Tibial nerve (tissue), 4 donors: ENCODE results near the gene ELAPOR1.

Experiments
- EP300 ChIP-seq, 2 donors: sonication (generic); formaldehyde crosslinking; IDR thresholded peaks; one replicate each; pipeline ENCODE4 v1.6.1; 2017; ENCODE audit warnings: antibody characterized with exemption in 2 of 2, mild to moderate bottlenecking in 1 of 2
- POLR2A ChIP-seq, 2 donors: fragments of 450-650 bp; IDR thresholded peaks; one replicate each; pipeline ENCODE4 v1.6.1; 2017; ENCODE audit warnings: antibody characterized with exemption in 2 of 2, mild to moderate bottlenecking in 2 of 2, moderate library complexity in 2 of 2
- TF ChIP-seq, protein P1 (sequence below), 5 experiments: fragments of 200-600 bp in 3 of 5; fragments of 450-650 bp in 2 of 5; sonication (generic) in 3 of 5; IDR thresholded peaks; one replicate each; pipeline ENCODE4 v1.5.1; 2016 to 2019; ENCODE audit warnings: antibody characterized with exemption in 5 of 5, mild to moderate bottlenecking in 3 of 5, moderate library complexity in 2 of 5

DNA sequence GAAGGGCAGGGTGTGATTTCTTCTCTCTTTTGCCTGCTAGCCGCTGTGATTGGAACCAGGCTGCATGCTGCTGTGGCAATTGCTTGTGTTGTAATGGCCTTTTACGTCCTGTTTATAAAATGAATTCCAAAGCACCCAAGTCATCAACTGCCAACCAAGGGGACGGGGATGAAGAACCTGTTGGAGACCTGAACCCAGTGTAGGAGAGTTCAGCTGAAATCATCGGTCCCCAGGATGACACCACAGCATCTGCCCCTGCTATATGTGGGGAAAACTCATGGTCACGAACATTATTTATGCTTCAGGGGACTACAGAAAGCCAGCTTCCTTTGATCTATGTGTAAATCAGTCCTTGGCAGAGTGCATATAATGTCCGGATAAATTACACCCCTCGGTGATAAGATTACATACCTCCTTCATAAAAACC lies 19.5 kb upstream of the ELAPOR1 start:
- TF ChIP-seq, protein P1, sequence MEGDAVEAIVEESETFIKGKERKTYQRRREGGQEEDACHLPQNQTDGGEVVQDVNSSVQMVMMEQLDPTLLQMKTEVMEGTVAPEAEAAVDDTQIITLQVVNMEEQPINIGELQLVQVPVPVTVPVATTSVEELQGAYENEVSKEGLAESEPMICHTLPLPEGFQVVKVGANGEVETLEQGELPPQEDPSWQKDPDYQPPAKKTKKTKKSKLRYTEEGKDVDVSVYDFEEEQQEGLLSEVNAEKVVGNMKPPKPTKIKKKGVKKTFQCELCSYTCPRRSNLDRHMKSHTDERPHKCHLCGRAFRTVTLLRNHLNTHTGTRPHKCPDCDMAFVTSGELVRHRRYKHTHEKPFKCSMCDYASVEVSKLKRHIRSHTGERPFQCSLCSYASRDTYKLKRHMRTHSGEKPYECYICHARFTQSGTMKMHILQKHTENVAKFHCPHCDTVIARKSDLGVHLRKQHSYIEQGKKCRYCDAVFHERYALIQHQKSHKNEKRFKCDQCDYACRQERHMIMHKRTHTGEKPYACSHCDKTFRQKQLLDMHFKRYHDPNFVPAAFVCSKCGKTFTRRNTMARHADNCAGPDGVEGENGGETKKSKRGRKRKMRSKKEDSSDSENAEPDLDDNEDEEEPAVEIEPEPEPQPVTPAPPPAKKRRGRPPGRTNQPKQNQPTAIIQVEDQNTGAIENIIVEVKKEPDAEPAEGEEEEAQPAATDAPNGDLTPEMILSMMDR (IDR thresholded peaks at IDR 0.05) = no peak
- no peak for TF ChIP-seq POLR2A (IDR thresholded peaks at IDR 0.05)
- no peak for TF ChIP-seq EP300 (IDR thresholded peaks at IDR 0.05)
